HG02981 (cell line): Measurements from ENCODE around the gene POLR2L.

Experiments used
- ATAC-seq: cut with Tn5 transposase; IDR thresholded peaks from one replicate; pipeline ENCODE4 v1.9.1; 2021; ENCODE audit warnings: mild to moderate bottlenecking, moderate library complexity; ENCODE audit not compliant: unreplicated experiment

Gene POLR2L

GRCh38 chr11:842370-843002, at the start of gene POLR2L, which contains the start of gene TSPAN4:
TSS of gene POLR2L (minus strand) at chr11:842529. CDS start at chr11:842508, 21 bp downstream.
TSS of gene TSPAN4 (plus strand) at chr11:842852. CDS start at chr11:850305, 7,453 bp downstream.
- peak; percentile 56 for ATAC-seq

- ATAC-seq, result no peak
Measured at GRCh38 chr11:890794-891540, 48.6 kb upstream of the POLR2L start.

- ATAC-seq, result no peak
Measured at GRCh38 chr11:889687-890475, 47.6 kb upstream of the POLR2L start.

- ATAC-seq, result no peak
Measured at GRCh38 chr11:889257-889656, 46.9 kb upstream of the POLR2L start.

GRCh38 chr11:888310-889212, 46.2 kb upstream of the POLR2L start:
- ATAC-seq, result no peak

GRCh38 chr11:887589-887988, 45.3 kb upstream of the POLR2L start:
- no peak for ATAC-seq

- ATAC-seq, result no peak
Measured at GRCh38 chr11:886568-886967, 44.2 kb upstream of the POLR2L start.

GRCh38 chr11:884578-885070, 42.3 kb upstream of the POLR2L start:
- no peak for ATAC-seq

- ATAC-seq, result no peak
Measured at GRCh38 chr11:883527-883926, 41.2 kb upstream of the POLR2L start.

- no peak for ATAC-seq
Measured at GRCh38 chr11:882596-882995, 40.3 kb upstream of the POLR2L start.

- no peak for ATAC-seq
Measured at GRCh38 chr11:880447-880846, 38.1 kb upstream of the POLR2L start.

- no peak for ATAC-seq
Measured at GRCh38 chr11:877565-877964, 35.2 kb upstream of the POLR2L start.

- ATAC-seq, result no peak
Measured at GRCh38 chr11:876545-876944, 34.2 kb upstream of the POLR2L start.

GRCh38 chr11:875769-876301, 33.5 kb upstream of the POLR2L start:
- no peak for ATAC-seq

- ATAC-seq, result no peak
Measured at GRCh38 chr11:875203-875602, 32.9 kb upstream of the POLR2L start.

- no peak for ATAC-seq
Measured at GRCh38 chr11:873706-874105, 31.4 kb upstream of the POLR2L start.

GRCh38 chr11:872799-873198, 30.5 kb upstream of the POLR2L start:
- no peak for ATAC-seq

GRCh38 chr11:871472-871871, 29.1 kb upstream of the POLR2L start:
- no peak for ATAC-seq

GRCh38 chr11:870418-870817, 28.1 kb upstream of the POLR2L start:
- no peak for ATAC-seq

GRCh38 chr11:870127-870413, 27.7 kb upstream of the POLR2L start:
- no peak for ATAC-seq
